Bone marrow (tissue), 2 donors: ENCODE results near the gene SLC14A1.

Experiments
- DNase-seq, 2 donors: peaks; one replicate each; lab custom pipeline; 2025; lab: John Stamatoyannopoulos, UW

Gene SLC14A1

GRCh38 chr18:45801416-45802004, 77.5 kb downstream of the SLC14A1 start:
- no peak for DNase-seq
